ENCODE data around the gene MYOCD.

GRCh38 chr17:12623220-12623848, 42.4 kb upstream of the MYOCD start:
- TF ChIP-seq CTCF (IDR thresholded peaks at IDR 0.05): no peak
- TF ChIP-seq EZH2 (IDR thresholded peaks at IDR 0.05): no peak

All from neural progenitor cell (in vitro differentiated cells).